ENCODE data around the gene ATG16L2. TPM values are rescaled to one million over a fixed set of nuclear protein-coding genes. Genes with fewer than 3 reads are reported as not detected.

ATG16L2 gene
- total and polyA plus RNA-seq, 9 of the 15 experiments (the other 6 are each of a cell fraction or from before 2014, with no cell fraction given) = 0.18 to 11.2 (median 6.2) TPM

GRCh38 chr11:72776844-72777754 lies 37.1 kb upstream of the ATG16L2 start (continued):
- no peak for TF ChIP-seq ZNF407 (IDR thresholded peaks at IDR 0.05; ENCODE audit: low read depth)
- no peak for TF ChIP-seq COPS2 (conservative IDR thresholded peaks at IDR 0.05)
- TF ChIP-seq TFE3 (CRISPR knock-in tag; IDR thresholded peaks at IDR 0.05) = no peak
- TF ChIP-seq ILK (tag; IDR thresholded peaks at IDR 0.05; ENCODE audit: borderline replicate concordance, low read depth) = no peak
- TF ChIP-seq, protein P1, sequence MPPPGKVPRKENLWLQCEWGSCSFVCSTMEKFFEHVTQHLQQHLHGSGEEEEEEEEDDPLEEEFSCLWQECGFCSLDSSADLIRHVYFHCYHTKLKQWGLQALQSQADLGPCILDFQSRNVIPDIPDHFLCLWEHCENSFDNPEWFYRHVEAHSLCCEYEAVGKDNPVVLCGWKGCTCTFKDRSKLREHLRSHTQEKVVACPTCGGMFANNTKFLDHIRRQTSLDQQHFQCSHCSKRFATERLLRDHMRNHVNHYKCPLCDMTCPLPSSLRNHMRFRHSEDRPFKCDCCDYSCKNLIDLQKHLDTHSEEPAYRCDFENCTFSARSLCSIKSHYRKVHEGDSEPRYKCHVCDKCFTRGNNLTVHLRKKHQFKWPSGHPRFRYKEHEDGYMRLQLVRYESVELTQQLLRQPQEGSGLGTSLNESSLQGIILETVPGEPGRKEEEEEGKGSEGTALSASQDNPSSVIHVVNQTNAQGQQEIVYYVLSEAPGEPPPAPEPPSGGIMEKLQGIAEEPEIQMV (tag; conservative IDR thresholded peaks at IDR 0.05; ENCODE audit: low read depth) = no peak
- no peak for TF ChIP-seq ZNF785 (CRISPR knock-in tag; IDR thresholded peaks at IDR 0.05)
- no peak for TF ChIP-seq KLF10 (CRISPR knock-in tag; IDR thresholded peaks at IDR 0.05)
- no peak for TF ChIP-seq ZKSCAN3 (CRISPR knock-in tag; IDR thresholded peaks at IDR 0.05)
- TF ChIP-seq NR1H2 (CRISPR knock-in tag; IDR thresholded peaks at IDR 0.05) = no peak
- no peak for TF ChIP-seq NFIX (CRISPR knock-in tag; IDR thresholded peaks at IDR 0.05; ENCODE audit: low read depth)
- TF ChIP-seq CREB3 (tag; conservative IDR thresholded peaks at IDR 0.05; ENCODE audit: low read depth) = no peak

All from K562 (cell line).